Chondrocyte (in vitro differentiated cells): ENCODE data around the gene SIK2. TPM values are rescaled to one million over a fixed set of nuclear protein-coding genes. Genes with fewer than 3 reads are reported as not detected.

Experiments used
- DNase-seq: peaks from one replicate; pipeline ENCODE4 v3.0.0; 2021; ENCODE audit warnings: mixed read lengths, low spot score
- H3K27ac Mint-ChIP-seq: one replicate; pipeline ENCODE4 v1.8.0; 2021; ENCODE audit warnings: mild to moderate bottlenecking, moderate library complexity, mixed read lengths; ENCODE audit not compliant: unreplicated experiment
- H3K27me3 Mint-ChIP-seq: 2 replicates; pipeline ENCODE4 v1.8.0; 2021; ENCODE audit warnings: low read depth, mixed read lengths
- H3K36me3 Mint-ChIP-seq: 2 replicates; pipeline ENCODE4 v1.8.0; 2021; ENCODE audit warnings: low read depth, mixed read lengths
- H3K4me1 Mint-ChIP-seq: 2 replicates; pipeline ENCODE4 v1.8.0; 2021; ENCODE audit warnings: low read depth, mild to moderate bottlenecking, mixed read lengths
- H3K4me3 Mint-ChIP-seq: one replicate; pipeline ENCODE4 v1.8.0; 2021; ENCODE audit warnings: mild to moderate bottlenecking, moderate library complexity, mixed read lengths; ENCODE audit not compliant: unreplicated experiment
- H3K9me3 Mint-ChIP-seq: 2 replicates; pipeline ENCODE4 v1.8.0; 2021; ENCODE audit warnings: low read depth, mixed read lengths
- CTCF ChIP-seq: fragments of 200-600 bp; sonication (generic); IDR thresholded peaks from 2 replicates; pipeline ENCODE4 v1.5.0; 2021; ENCODE audit warnings: antibody characterized with exemption, mild to moderate bottlenecking, moderate library complexity
- total RNA-seq: library from RNA; stranded (reverse); gene quantifications from 3 replicates; pipeline ENCODE4 v1.2.1, GENCODE V29; 2021

SIK2 gene
- total RNA-seq, 1 donor from 2014 or later, result 16.2 TPM

DNA sequence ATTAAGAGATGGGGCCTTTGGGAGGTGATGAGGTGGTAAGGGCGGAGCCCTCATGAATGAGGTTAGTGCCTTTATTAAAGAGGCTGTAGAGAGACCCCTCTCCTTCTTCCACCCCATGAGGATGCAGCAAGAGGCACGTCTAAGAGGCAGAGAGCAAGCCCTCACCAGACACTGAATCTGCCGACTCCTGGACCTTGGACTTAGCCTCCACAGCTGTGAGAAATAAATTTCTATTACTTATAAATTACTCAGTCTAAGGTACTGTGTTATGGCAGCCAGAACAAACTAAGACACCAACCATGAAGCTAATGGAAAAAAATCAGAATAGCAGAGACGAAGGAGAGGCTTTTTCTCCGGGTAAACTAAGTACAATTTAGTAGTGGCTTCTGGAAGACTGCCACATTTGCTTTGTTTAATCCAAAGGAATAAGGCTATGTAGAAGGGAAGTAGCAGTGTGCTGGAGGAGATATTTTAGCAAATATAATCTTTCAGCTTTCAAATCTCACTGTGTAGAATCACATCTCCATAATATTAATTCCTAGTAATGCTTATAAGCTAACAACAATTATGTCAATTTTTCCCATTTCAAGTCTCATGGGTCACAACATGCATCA lies 12.3 kb upstream of the SIK2 start:
- no peaks in the 10 kb centered on the region for H3K27me3 Mint-ChIP-seq
- no peaks in the 10 kb centered on the region for H3K4me1 Mint-ChIP-seq
- H3K4me3 Mint-ChIP-seq, result no peak overlapping the region
- no peak for DNase-seq
- no peak overlapping the region for H3K27ac Mint-ChIP-seq
- H3K9me3 Mint-ChIP-seq, result no peaks in the 10 kb centered on the region
- H3K36me3 Mint-ChIP-seq, result no peaks in the 10 kb centered on the region
- no peak for TF ChIP-seq CTCF

DNA sequence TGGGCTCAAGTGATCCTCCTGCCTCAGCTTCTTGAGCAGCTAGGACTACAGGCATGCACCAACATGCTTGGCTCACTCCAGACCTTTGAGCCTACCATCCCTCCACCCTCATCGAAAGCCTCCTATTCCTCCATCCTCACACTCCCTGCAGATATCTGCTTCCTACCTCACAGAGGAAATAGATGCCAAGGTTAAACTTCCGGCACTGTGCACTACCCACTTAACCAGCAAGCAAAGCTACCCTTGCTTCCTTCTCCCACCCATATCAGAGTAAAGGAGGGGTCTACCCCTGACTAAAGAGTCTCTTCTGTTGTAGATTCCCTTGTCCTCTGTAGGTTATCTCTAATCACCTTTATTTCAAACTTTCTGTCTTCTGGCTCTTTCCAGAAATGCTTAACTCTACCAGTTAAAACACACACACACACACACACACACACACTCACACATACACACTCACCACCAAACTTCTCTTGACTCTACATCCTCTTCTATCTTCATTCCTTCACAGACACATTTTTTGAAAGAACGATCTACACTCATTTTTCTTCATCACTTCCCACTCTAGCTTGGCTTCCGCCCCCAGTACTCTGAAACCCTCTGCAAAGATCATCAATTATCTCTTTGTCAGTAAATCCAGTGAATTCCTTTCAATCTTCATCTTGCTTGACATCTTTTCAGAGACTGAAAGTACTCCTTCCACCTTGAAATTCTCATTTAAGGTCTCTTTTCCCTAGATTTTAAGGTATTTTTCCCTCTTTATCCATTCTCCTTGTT lies 10.9 kb upstream of the SIK2 start:
- no peaks in the 10 kb centered on the region for H3K27me3 Mint-ChIP-seq
- no peak for DNase-seq
- no peak overlapping the region for H3K4me3 Mint-ChIP-seq
- no peak overlapping the region for H3K27ac Mint-ChIP-seq
- TF ChIP-seq CTCF, result no peak
- H3K36me3 Mint-ChIP-seq, result no peaks in the 10 kb centered on the region
- peaks cover 3% of the 10 kb centered on the region for H3K9me3 Mint-ChIP-seq
- H3K4me1 Mint-ChIP-seq, result no peaks in the 10 kb centered on the region

- Mint-ChIP-seq H3K36me3 (no peaks in the 10 kb centered on the region), H3K4me1 (no peaks in the 10 kb centered on the region), H3K4me3 (no peak overlapping the region), H3K27ac (no peak overlapping the region), H3K27me3 (no peaks in the 10 kb centered on the region), H3K9me3 (peaks cover 3% of the 10 kb centered on the region)
- no peak for TF ChIP-seq CTCF
- no peak for DNase-seq
Measured at GRCh38 chr11:111592491-111592890, 9.8 kb upstream of the SIK2 start.

DNA sequence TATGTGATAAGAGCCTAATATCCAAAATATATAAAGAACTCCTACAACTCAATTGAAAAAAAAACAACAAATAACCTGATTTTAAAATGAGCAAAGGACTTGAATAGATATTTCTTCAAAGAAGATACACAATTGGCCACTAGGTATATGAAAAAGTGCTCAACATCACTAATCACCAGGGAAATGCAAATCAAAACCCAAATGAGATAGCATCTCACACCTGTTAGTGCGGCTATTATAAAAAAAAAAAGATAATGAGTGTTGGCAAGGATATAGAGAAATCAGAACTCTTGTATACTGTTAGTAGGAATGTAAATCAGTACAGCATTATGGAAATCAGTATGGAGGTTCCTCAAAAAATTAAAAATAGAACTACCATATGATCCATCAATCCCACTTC lies 5.9 kb upstream of the SIK2 start:
- Mint-ChIP-seq H3K36me3 (no peaks in the 10 kb centered on the region), H3K27ac (no peak overlapping the region), H3K4me3 (no peak overlapping the region), H3K9me3 (peaks cover 3% of the 10 kb centered on the region), H3K27me3 (no peaks in the 10 kb centered on the region), H3K4me1 (peaks cover 3% of the 10 kb centered on the region)
- DNase-seq, result no peak
- TF ChIP-seq CTCF, result no peak

DNA sequence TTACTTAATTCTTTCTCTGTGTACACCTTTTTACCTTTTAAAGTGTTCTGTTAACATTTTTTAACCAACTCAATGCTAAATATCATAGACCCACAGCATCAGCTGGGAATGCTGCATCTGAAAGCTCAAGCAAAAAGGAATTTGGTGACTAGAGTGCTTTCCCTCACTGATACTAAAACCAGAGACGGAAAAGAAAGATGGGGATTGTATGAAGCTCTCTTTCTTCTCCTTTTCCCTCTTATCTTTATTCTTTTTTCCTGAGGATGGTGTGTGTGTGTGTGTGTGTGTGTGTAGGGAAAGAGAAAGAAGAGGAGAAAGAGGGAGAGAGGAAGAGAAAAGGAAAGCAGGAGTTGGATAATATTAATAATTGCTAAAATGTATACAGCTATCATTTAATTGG lies 4.1 kb upstream of the SIK2 start:
- DNase-seq, result no peak
- no peak overlapping the region for H3K4me3 Mint-ChIP-seq
- no peaks in the 10 kb centered on the region for H3K36me3 Mint-ChIP-seq
- no peak for TF ChIP-seq CTCF
- H3K4me1 Mint-ChIP-seq, result peaks cover 9% of the 10 kb centered on the region
- no peaks in the 10 kb centered on the region for H3K27me3 Mint-ChIP-seq
- H3K27ac Mint-ChIP-seq, result no peak overlapping the region
- peaks cover 3% of the 10 kb centered on the region for H3K9me3 Mint-ChIP-seq
